Activated CD4-positive, alpha-beta T cell treated with anti-CD3 and anti-CD28 coated beads for 36 hours (primary cell): ENCODE data around the gene SEC62. TPM values are rescaled to one million over a fixed set of nuclear protein-coding genes. Genes with fewer than 3 reads are reported as not detected.

Experiments used
- ATAC-seq: fragments of 200-7000 bp; cut with Tn5 transposase; one replicate; pipeline ENCODE4 v1.10.0; 2021; ENCODE audit warnings: mild to moderate bottlenecking, moderate library complexity
- CTCF ChIA-PET: fragments of 350-600 bp; sonication (Branson Sonifier 250); formaldehyde crosslinking; loops from one replicate; lab custom pipeline; 2021; ENCODE audit warnings: antibody characterized with exemption; lab: Charles Lee
- POLR2A ChIA-PET: fragments of 350-600 bp; sonication (Branson Sonifier 250); formaldehyde crosslinking; loops from one replicate; lab custom pipeline; 2021; ENCODE audit warnings: antibody characterized with exemption, inconsistent platforms; lab: Charles Lee
- DNase-seq: peaks from one replicate; pipeline ENCODE4 v3.0.0-alpha.2; 2020
- H3K27ac Mint-ChIP-seq: one replicate; pipeline ENCODE4 v1.8.0; 2021; ENCODE audit warnings: mixed read lengths
- H3K27me3 Mint-ChIP-seq: one replicate; pipeline ENCODE4 v1.8.0; 2021; ENCODE audit warnings: mixed read lengths
- H3K36me3 Mint-ChIP-seq: one replicate; pipeline ENCODE4 v1.8.0; 2021; ENCODE audit warnings: low read depth, mixed read lengths
- H3K4me1 Mint-ChIP-seq: one replicate; pipeline ENCODE4 v1.8.0; 2021; ENCODE audit warnings: mixed read lengths
- H3K4me3 Mint-ChIP-seq: one replicate; pipeline ENCODE4 v1.8.0; 2021; ENCODE audit warnings: mild to moderate bottlenecking, moderate library complexity, mixed read lengths
- H3K9me3 Mint-ChIP-seq: one replicate; pipeline ENCODE4 v1.8.0; 2021; ENCODE audit warnings: low read depth, mixed read lengths
- intact Hi-C, 2 experiments: fragments of 100-400 bp; cut with DNase I in 1 of 2; cut with micrococcal nuclease in 1 of 2; formaldehyde crosslinking; loops; one replicate each; pipeline versions ENCODE4 v1.14.2 to v1.15.1; 2022 to 2024; cut with DNase I, micrococcal nuclease
- total RNA-seq, 2 experiments: library from RNA; stranded (reverse); gene quantifications; one replicate each; pipeline ENCODE4 v1.2.3, GENCODE V29; 2021

SEC62 gene
- total RNA-seq, 2 experiments from 2014 or later = 62.8 to 74.7 TPM

DNA sequence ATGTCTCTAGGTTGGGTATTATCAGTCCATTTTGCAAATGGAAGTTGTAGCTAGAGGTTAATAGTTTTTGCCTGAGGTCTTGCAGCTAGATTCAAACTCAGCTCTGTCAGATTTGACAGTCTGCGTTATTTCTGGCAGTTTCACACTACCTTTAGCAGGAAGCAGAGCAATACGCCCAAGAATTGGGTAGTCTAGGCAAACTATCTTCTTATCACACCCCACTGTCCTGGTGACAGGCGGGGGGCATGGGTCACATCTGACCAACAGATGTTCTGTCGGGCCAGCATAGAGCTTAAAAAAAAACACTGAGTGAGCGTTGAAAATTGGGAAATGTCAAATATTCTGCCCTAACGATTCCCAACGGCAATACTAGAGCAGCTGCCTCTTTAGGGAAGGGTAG lies 76.9 kb downstream of the SEC62 start:
- H3K27ac Mint-ChIP-seq = no peak overlapping the region
- intact Hi-C loops = no loop called here
- ChIA-PET CTCF (interaction anchor here (0.5 to 0.7 kb wide), 2 partner anchors 10 to 14 kb away, joined by 3 to 4 read pairs; no protein-coding TSS in a partner anchor), POLR2A (no interaction called here)
- no peaks in the 10 kb centered on the region for H3K9me3 Mint-ChIP-seq
- H3K4me1 Mint-ChIP-seq = peaks cover 17% of the 10 kb centered on the region
- ATAC-seq (no peak), DNase-seq (no peak)
- H3K36me3 Mint-ChIP-seq = no peaks in the 10 kb centered on the region
- no peak overlapping the region for H3K4me3 Mint-ChIP-seq
- H3K27me3 Mint-ChIP-seq = no peaks in the 10 kb centered on the region

DNA sequence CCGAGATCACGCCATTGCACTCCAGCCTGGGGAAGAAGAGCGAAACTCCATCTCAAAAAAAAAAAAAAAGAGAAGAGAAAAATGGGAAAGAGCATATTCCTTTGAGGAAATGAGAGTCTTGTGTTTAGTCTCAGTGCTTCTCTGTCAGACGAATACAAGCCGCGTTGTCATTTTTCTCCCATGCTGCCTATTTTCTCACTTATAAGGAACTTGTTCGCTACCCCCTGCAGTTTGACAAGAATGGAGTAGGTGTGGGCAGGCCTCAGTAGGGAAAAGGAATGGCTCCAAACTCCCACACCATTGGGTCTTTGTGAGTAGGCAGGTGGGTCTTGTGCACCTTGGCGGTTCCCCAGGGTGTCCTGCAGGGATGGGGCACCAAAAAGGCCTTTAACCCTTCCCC lies 77.7 kb downstream of the SEC62 start:
- Mint-ChIP-seq H3K27me3 (no peaks in the 10 kb centered on the region), H3K36me3 (no peaks in the 10 kb centered on the region), H3K27ac (no peak overlapping the region), H3K9me3 (no peaks in the 10 kb centered on the region), H3K4me1 (peaks cover 15% of the 10 kb centered on the region), H3K4me3 (no peak overlapping the region)
- intact Hi-C loops = no loop called here
- ATAC-seq (no peak), DNase-seq (no peak)
- CTCF ChIA-PET = interaction anchor here (1.4 to 2.2 kb wide), 2 partner anchors 11 kb away, joined by 3 to 5 read pairs; no protein-coding TSS in a partner anchor
- POLR2A ChIA-PET = interaction anchor here (0.6 kb wide), 1 partner anchor 275 kb away, joined by 3 read pairs; the partner anchor contains the start of gene ACTRT3

DNA sequence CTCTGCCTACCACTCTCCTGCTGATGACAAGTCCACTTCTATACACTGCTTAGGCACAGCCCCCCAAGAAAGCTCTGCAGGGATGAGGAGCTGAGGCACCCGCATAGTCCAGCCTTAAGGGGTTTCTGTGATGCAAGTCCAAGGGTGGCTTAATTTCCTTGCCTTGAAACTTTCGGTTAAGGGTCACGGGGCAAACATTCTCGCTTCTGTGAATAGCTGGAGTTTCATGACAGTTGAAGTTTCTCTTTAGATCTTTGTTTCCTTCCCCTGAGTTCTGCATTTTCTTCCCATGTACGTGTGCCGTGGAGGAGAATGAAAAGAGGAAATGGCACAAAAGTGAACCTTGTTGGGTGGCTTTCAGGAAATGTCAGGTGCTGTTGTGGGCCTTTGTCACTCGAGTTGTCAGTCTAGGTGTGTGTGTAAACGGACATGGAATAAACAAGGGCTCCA lies 78.2 kb downstream of the SEC62 start:
- Mint-ChIP-seq H3K4me3 (no peak overlapping the region), H3K36me3 (no peaks in the 10 kb centered on the region), H3K4me1 (peaks cover 15% of the 10 kb centered on the region), H3K27ac (no peak overlapping the region), H3K9me3 (no peaks in the 10 kb centered on the region), H3K27me3 (no peaks in the 10 kb centered on the region)
- intact Hi-C loops = no loop called here
- ChIA-PET POLR2A (interaction anchor here (0.6 to 1.0 kb wide), 2 partner anchors 9 to 275 kb away, joined by 3 to 7 read pairs; partner anchors contain the start of gene ACTRT3), CTCF (interaction anchor here (0.5 to 2.2 kb wide), 3 partner anchors 10 to 18 kb away, joined by 3 to 5 read pairs (median 4); no protein-coding TSS in a partner anchor)
- peak; percentile 33 for ATAC-seq
- no peak for DNase-seq

DNA sequence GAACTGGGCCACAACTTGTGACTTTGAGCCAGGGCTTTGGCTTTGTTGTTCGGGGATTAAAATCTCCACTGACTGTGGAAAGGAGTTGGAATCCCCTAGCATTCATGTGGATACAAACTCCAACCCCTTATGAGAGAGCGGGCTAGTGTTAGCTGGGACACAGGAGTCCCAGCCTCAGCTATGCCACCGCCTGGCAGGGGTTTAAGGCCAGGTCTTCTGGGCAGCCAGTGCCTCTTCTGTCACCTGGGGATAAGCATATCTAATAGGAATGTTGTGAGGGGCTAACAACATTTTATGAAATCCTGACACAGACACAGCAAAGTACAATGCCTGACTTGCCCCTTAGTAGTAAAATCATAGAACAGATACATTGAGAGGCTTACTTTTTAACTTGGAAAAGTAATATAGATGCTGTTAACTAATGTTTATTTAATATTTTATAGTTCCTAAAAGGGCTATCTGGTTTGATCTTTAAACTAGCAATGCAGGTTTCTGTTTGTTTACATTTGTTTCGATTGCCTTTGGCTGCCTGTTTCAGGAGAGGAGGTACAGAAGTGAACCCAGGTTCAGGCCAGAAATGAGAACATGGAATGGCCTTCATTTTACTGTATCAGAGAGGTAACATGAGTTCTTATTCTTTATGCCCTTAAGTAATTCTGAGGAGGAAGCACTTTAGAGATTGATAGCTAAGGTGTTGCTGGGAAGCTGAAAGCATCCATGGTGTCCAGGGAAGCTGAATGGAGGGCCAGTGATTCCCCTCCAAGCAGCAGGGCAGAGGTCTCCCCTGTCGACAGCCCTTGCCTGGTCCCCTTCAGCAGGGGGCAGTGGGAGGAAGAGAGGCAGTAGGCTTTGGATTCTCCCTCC lies 79.9 kb downstream of the SEC62 start:
- Mint-ChIP-seq H3K4me3 (no peak overlapping the region), H3K27me3 (no peaks in the 10 kb centered on the region), H3K4me1 (peaks cover 15% of the 10 kb centered on the region), H3K27ac (no peak overlapping the region), H3K36me3 (no peaks in the 10 kb centered on the region), H3K9me3 (no peaks in the 10 kb centered on the region)
- POLR2A ChIA-PET = interaction anchor here (0.6 kb wide), 1 partner anchor 185 kb away, joined by 3 read pairs; no protein-coding TSS in a partner anchor
- ATAC-seq (no peak), DNase-seq (no peak)
- intact Hi-C loops = no loop called here
- CTCF ChIA-PET = interaction anchor here (1.0 to 2.2 kb wide), 2 partner anchors 8 to 820 kb away, joined by 3 to 5 read pairs; no protein-coding TSS in a partner anchor

DNA sequence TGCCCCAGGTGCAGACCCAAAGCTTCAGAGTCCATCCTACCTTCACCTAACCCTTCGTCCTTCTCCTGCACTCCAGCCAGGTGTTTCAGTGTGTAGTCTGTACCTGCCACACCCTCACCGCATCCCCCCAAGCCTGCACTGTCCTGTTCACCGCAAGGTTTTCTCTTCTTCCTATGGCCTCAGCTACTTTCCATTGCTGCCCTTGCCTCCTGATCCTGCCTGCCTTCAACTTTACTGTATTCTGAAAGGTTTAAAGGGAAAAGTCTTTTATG lies 80.5 kb downstream of the SEC62 start:
- DNase-seq (no peak), ATAC-seq (no peak)
- H3K27me3 Mint-ChIP-seq = no peaks in the 10 kb centered on the region
- ChIA-PET POLR2A (no interaction called here), CTCF (no interaction called here)
- H3K4me1 Mint-ChIP-seq = peaks cover 15% of the 10 kb centered on the region
- H3K36me3 Mint-ChIP-seq = no peaks in the 10 kb centered on the region
- H3K4me3 Mint-ChIP-seq = no peak overlapping the region
- intact Hi-C loops = no loop called here
- no peaks in the 10 kb centered on the region for H3K9me3 Mint-ChIP-seq
- no peak overlapping the region for H3K27ac Mint-ChIP-seq

Other genes starting within 250 kb of the SEC62 start
- 10 to 100 TPM in 1 of 2 experiments, 1 to 10 TPM in 1; 2.6 to 11.1 TPM for gene TERC, start 201.7 kb upstream of the SEC62 start, total RNA-seq
- under 1 TPM; 0.40 to 0.62 TPM for gene ACTRT3, start 197.2 kb upstream of the SEC62 start, total RNA-seq
- 10 to 100 TPM; 13.6 to 14.2 TPM for gene MYNN, start 193.4 kb upstream of the SEC62 start, total RNA-seq
- gene LRRIQ4, start 153.9 kb upstream of the SEC62 start, total RNA-seq = under 1 TPM; 0.09 to 0.12 TPM
- gene LRRC34, start 153.9 kb upstream of the SEC62 start, total RNA-seq = 1 to 10 TPM; 3.8 TPM
- gene LRRC31, start 96.9 kb upstream of the SEC62 start, total RNA-seq = not detected
- gene SAMD7, start 55.2 kb upstream of the SEC62 start, total RNA-seq = not detected
- gene GPR160, start 71.2 kb downstream of the SEC62 start, total RNA-seq = 10 to 100 TPM in 1 of 2 experiments, 1 to 10 TPM in 1; 9.4 to 11.1 TPM
- 10 to 100 TPM; 47.6 to 83.9 TPM for gene PHC3, start 214.9 kb downstream of the SEC62 start, total RNA-seq